HCT116 (cell line): ENCODE measurements around the gene CFAP92. TPM values are rescaled to one million over a fixed set of nuclear protein-coding genes. Genes with fewer than 3 reads are reported as not detected.

ENCODE experiments used
- ATAC-seq: fragments of 200-7000 bp; cut with Tn5 transposase; 2 replicates; pipeline ENCODE4 v1.9.1; 2020; ENCODE audit warnings: mild to moderate bottlenecking, moderate library complexity
- BruUV-seq: library from RNA; stranded (reverse); fragments of 400-500 nt; replicated peaks from 2 replicates; lab custom pipeline; 2021; lab: Mats Ljungman, UMichigan
- CTCF ChIA-PET: fragments of 300-600 bp; sonication (Branson Sonifier 250); formaldehyde crosslinking; loops from one replicate; lab custom pipeline; 2021; ENCODE audit warnings: antibody characterized with exemption; lab: Charles Lee
- POLR2A ChIA-PET: fragments of 300-600, 350-600 bp; sonication (Branson Sonifier 250); formaldehyde crosslinking; loops from one replicate; lab custom pipeline; 2021; ENCODE audit warnings: antibody characterized with exemption; lab: Charles Lee
- RAD21 ChIA-PET, 2 experiments: fragments of 300-600 bp; sonication (Branson Sonifier 250); formaldehyde crosslinking; loops; one replicate each; lab custom pipeline; 2023; ENCODE audit warnings: low total read pairs in 2 of 2; ENCODE audit not compliant: uncharacterized antibody in 2 of 2, unreplicated experiment in 2 of 2, low non-redundant PET in 1 of 2; lab: Charles Lee
- DNase-seq: peaks from one replicate; pipeline ENCODE4 v3.0.0-alpha.2; 2010; ENCODE audit warnings: low read depth, low spot score
- H2AFZ ChIP-seq: fragments of 200-600 bp; shearing (Covaris generic), sonication (generic); 2 replicates; pipeline ENCODE4 v1.6.1; 2017; ENCODE audit warnings: low read depth, mixed run types, mixed read lengths, antibody characterized with exemption, low read length; ENCODE audit not compliant: poor library complexity, severe bottlenecking
- H3K27ac ChIP-seq: 2 replicates; pipeline ENCODE4 v1.5.1; 2012; ENCODE audit warnings: low read depth, low read length
- H3K27me3 ChIP-seq: fragments of 200-600 bp; sonication (generic); 2 replicates; pipeline ENCODE4 v1.6.1; 2016; ENCODE audit warnings: mixed run types, low read length, mixed read lengths; ENCODE audit not compliant: insufficient read depth
- H3K36me3 ChIP-seq, 2 experiments: fragments of 200-500 bp in 1 of 2; fragments of 200-600 bp in 1 of 2; sonication (Bioruptor generic) in 1 of 2; sonication (generic) in 1 of 2; 2 replicates each; pipeline versions ENCODE4 v1.5.1 to v1.6.1; 2014 to 2016; ENCODE audit warnings: low read length in 2 of 2, inconsistent platforms in 1 of 2, mixed read lengths in 1 of 2, mixed run types in 1 of 2; ENCODE audit not compliant: insufficient read depth in 2 of 2, control insufficient read depth in 1 of 2
- H3K4me1 ChIP-seq, 2 experiments: fragments of 200-600 bp in 1 of 2; sonication (generic) in 1 of 2; 2 replicates each; pipeline versions ENCODE4 v1.5.1 to v1.6.1; 2012 to 2017; ENCODE audit warnings: low read length in 2 of 2, inconsistent platforms in 1 of 2, mild to moderate bottlenecking in 1 of 2, mixed read lengths in 1 of 2, mixed run types in 1 of 2, moderate library complexity in 1 of 2; ENCODE audit not compliant: insufficient read depth in 2 of 2, control insufficient read depth in 1 of 2
- H3K4me2 ChIP-seq: fragments of 200-600 bp; sonication (generic); 2 replicates; pipeline ENCODE4 v1.6.1; 2017; ENCODE audit warnings: mixed run types, low read length, mixed read lengths
- H3K4me3 ChIP-seq, 2 experiments: fragments of 200-600 bp in 1 of 2; sonication (generic) in 1 of 2; replicated peaks in 1 of 2; 2 replicates each; pipeline ENCODE4 v1.5.1; 2011 to 2016; ENCODE audit warnings: low read length in 2 of 2, control low read depth in 1 of 2, low read depth in 1 of 2, mild to moderate bottlenecking in 1 of 2, mixed read lengths in 1 of 2, mixed run types in 1 of 2
- H3K79me2 ChIP-seq: fragments of 200-600 bp; sonication (generic); 2 replicates; pipeline ENCODE4 v1.6.1; 2017; ENCODE audit warnings: mild to moderate bottlenecking, mixed run types, low read length, moderate library complexity, mixed read lengths; ENCODE audit not compliant: insufficient read depth
- H3K9ac ChIP-seq: fragments of 200-600 bp; sonication (generic); 2 replicates; pipeline ENCODE4 v1.6.1; 2016; ENCODE audit warnings: low read length, mixed read lengths
- H3K9me2 ChIP-seq: fragments of 200-600 bp; sonication (generic), shearing (Covaris generic); 2 replicates; pipeline ENCODE4 v1.6.1; 2017; ENCODE audit warnings: mixed run types, mild to moderate bottlenecking, moderate library complexity; ENCODE audit not compliant: insufficient read depth
- H3K9me3 ChIP-seq, 2 experiments: fragments of 200-500 bp in 1 of 2; fragments of 200-600 bp in 1 of 2; sonication (Bioruptor generic) in 1 of 2; sonication (generic) in 1 of 2; 2 replicates each; pipeline ENCODE4 v1.6.1; 2014 to 2017; ENCODE audit warnings: low read length in 2 of 2, mixed read lengths in 2 of 2, inconsistent platforms in 1 of 2, low read depth in 1 of 2, mild to moderate bottlenecking in 1 of 2, mixed run types in 1 of 2, moderate library complexity in 1 of 2; ENCODE audit not compliant: control insufficient read depth in 1 of 2, insufficient read depth in 1 of 2
- H4K20me1 ChIP-seq: fragments of 200-600 bp; sonication (generic), shearing (Covaris generic); 2 replicates; pipeline ENCODE4 v1.6.1; 2017; ENCODE audit warnings: mixed run types, mild to moderate bottlenecking, moderate library complexity; ENCODE audit not compliant: insufficient read depth
- CBX3 ChIP-seq: IDR thresholded peaks from 2 replicates; pipeline ENCODE4 v1.6.1; 2012; ENCODE audit warnings: low read depth
- CTCF ChIP-seq, 3 experiments: fragments of 200-600 bp in 1 of 3; sonication (generic) in 1 of 3; IDR thresholded peaks in 2 of 3; conservative IDR thresholded peaks in 1 of 3; 2 replicates each; pipeline ENCODE4 v1.5.1; 2012 to 2017; ENCODE audit warnings: low read depth in 2 of 3, low read length in 2 of 3, antibody characterized with exemption in 1 of 3, borderline replicate concordance in 1 of 3, control low read depth in 1 of 3, mild to moderate bottlenecking in 1 of 3, mixed read lengths in 1 of 3, mixed run types in 1 of 3, moderate library complexity in 1 of 3; ENCODE audit not compliant: insufficient read depth in 1 of 3
- EGR1 ChIP-seq: IDR thresholded peaks from 2 replicates; pipeline ENCODE4 v1.6.1; 2012; ENCODE audit warnings: low read depth
- FOSL1 ChIP-seq: IDR thresholded peaks from 2 replicates; pipeline ENCODE4 v1.6.1; 2012; ENCODE audit warnings: low read depth
- MAX ChIP-seq: IDR thresholded peaks from 2 replicates; pipeline ENCODE4 v1.6.1; 2012
- RAD21 ChIP-seq: IDR thresholded peaks from 2 replicates; pipeline ENCODE4 v1.6.1; 2012; ENCODE audit warnings: low read depth, mild to moderate bottlenecking
- YY1 ChIP-seq: IDR thresholded peaks from 2 replicates; pipeline ENCODE4 v1.6.1; 2011; ENCODE audit warnings: low read length, low read depth, moderate library complexity, mild to moderate bottlenecking; ENCODE audit not compliant: insufficient replicate concordance; ENCODE audit errors: extremely low read depth
- ZNF274 ChIP-seq: fragments of 200-500 bp; sonication (Bioruptor generic); IDR thresholded peaks from 2 replicates; pipeline ENCODE4 v1.6.1; 2014; ENCODE audit warnings: mild to moderate bottlenecking, low read depth, low read length, inconsistent platforms
- intact Hi-C: fragments of 100-400 bp; cut with micrococcal nuclease; formaldehyde crosslinking; loops from 2 replicates; pipeline ENCODE4 v1.10.0; 2022
- total RNA-seq: library from RNA; stranded (reverse); gene quantifications from one replicate; pipeline ENCODE4 v1.2.1, GENCODE V29; 2021; ENCODE audit not compliant: unreplicated experiment

The CFAP92 gene
- total RNA-seq, 1 experiment from 2014 or later = 3.6 TPM

- POLR2A ChIA-PET = no interaction called here
- intact Hi-C loops = no loop called here
- H2AFZ ChIP-seq = no peak overlapping the region
- H3K9me2 ChIP-seq = no peaks in the 10 kb centered on the region
- H3K9me3 ChIP-seq = no peaks in the 10 kb centered on the region
- no TSS peak for BruUV-seq
- no peak overlapping the region for H3K4me3 ChIP-seq
- H3K9ac ChIP-seq = no peak overlapping the region
- no peak overlapping the region for H3K4me2 ChIP-seq
- no peaks in the 10 kb centered on the region for H3K36me3 ChIP-seq
- H3K4me1 ChIP-seq = peaks cover 0 to 3% of the 10 kb centered on the region in 2 experiments; a peak in 1 of 4 replicates
- RAD21 ChIA-PET = no interaction called here
- DNase-seq (no peak), ATAC-seq (no peak)
- CTCF ChIA-PET = no interaction called here
- TF ChIP-seq FOSL1 (no peak), CBX3 (no peak), EGR1 (no peak), RAD21 (no peak), CTCF (IDR thresholded peaks at IDR 0.05 in 2 of 3, conservative IDR thresholded peaks at IDR 0.05 in 1 of 3; ENCODE audit: borderline replicate concordance in 1 of 3, insufficient read depth in 1 of 3, low read depth in 2 of 3, low read length in 2 of 3) (no peak), YY1 (no peak), MAX (no peak), ZNF274 (no peak)
- TF ChIP-seq, all 23 proteins: peak for 0
- Histone ChIP-seq H4K20me1 (no peaks in the 10 kb centered on the region), H3K27ac (no peak overlapping the region), H3K27me3 (no peaks in the 10 kb centered on the region), H3K79me2 (no peaks in the 10 kb centered on the region)
Measured at GRCh38 chr3:129010310-129010956, 16.6 kb upstream of the CFAP92 start.
